Ascending aorta (tissue), 2 donors: ENCODE measurements around the gene SULF2. TPM values are rescaled to one million over a fixed set of nuclear protein-coding genes. Genes with fewer than 3 reads are reported as not detected.
"Not testable (repeated sequence)": the region's sequence is repeated elsewhere in the genome, so short reads cannot be mapped to it uniquely, and the experiment has no call there.

ENCODE experiments used
- DNase-seq, 2 donors: peaks; one replicate each; pipeline ENCODE4 v3.0.0-alpha.2; 2019; ENCODE audit warnings: low spot score in 2 of 2
- H3K27ac ChIP-seq, 2 donors: fragments of 200-600 bp; sonication (generic); one replicate each; pipeline ENCODE4 v1.5.1; 2016 to 2017; ENCODE audit warnings: mild to moderate bottlenecking in 1 of 2
- H3K27me3 ChIP-seq: fragments of 200-600 bp; sonication (generic); one replicate; pipeline ENCODE4 v1.5.1; 2017
- H3K36me3 ChIP-seq, 2 donors: fragments of 200-600 bp; sonication (generic); one replicate each; pipeline ENCODE4 v1.5.1; 2016
- H3K4me1 ChIP-seq, 2 donors: fragments of 200-600 bp; sonication (generic); one replicate each; pipeline ENCODE4 v1.5.1; 2016 to 2017; ENCODE audit warnings: mild to moderate bottlenecking in 1 of 2
- H3K4me3 ChIP-seq, 2 donors: fragments of 200-600 bp; sonication (generic); one replicate each; pipeline ENCODE4 v1.5.1; 2016 to 2017; ENCODE audit warnings: mild to moderate bottlenecking in 1 of 2
- H3K9me3 ChIP-seq, 2 donors: fragments of 200-600 bp; sonication (generic); one replicate each; pipeline ENCODE4 v1.5.1; 2016
- CTCF ChIP-seq, 3 experiments: fragments of 200-600 bp in 2 of 3; fragments of 450-650 bp in 1 of 3; sonication (generic) in 2 of 3; IDR thresholded peaks; one replicate each; pipeline ENCODE4 v1.5.1; 2016 to 2019; ENCODE audit warnings: antibody characterized with exemption in 3 of 3, mild to moderate bottlenecking in 1 of 3, moderate library complexity in 1 of 3
- intact Hi-C: fragments of 100-400 bp; cut with DNase I; formaldehyde crosslinking; loops from one replicate; pipeline ENCODE4 v1.15.1; 2023
- total RNA-seq: library from RNA; depleted of rRNA; stranded (reverse); fragments of >200 nt; gene quantifications from one replicate; pipeline ENCODE4 v1.1.0, GENCODE V29; 2016

The SULF2 gene
- total RNA-seq, 1 donor from 2014 or later, result 194 TPM

GRCh38 chr20:47809161-47809960 is 24.1 kb upstream of the SULF2 start:
- Histone ChIP-seq H3K9me3 (no peaks in the 10 kb centered on the region), H3K4me1 (no peaks in the 10 kb centered on the region), H3K36me3 (no peaks in the 10 kb centered on the region), H3K27ac (no peak overlapping the region), H3K27me3 (no peaks in the 10 kb centered on the region), H3K4me3 (no peak overlapping the region)
- no peak for TF ChIP-seq CTCF (IDR thresholded peaks at IDR 0.05)
- intact Hi-C loops, result loop anchor here (5.0 kb wide), 1 partner anchor 708 kb away; no protein-coding TSS in a partner anchor
- no peak for DNase-seq

- DNase-seq, result no peak
- intact Hi-C loops, result loop anchor here (5.0 kb wide), 1 partner anchor 711 kb away; no protein-coding TSS in a partner anchor
Observed at GRCh38 chr20:47805951-47806350, 20.7 kb upstream of the SULF2 start.

GRCh38 chr20:47804972-47805371 is 19.7 kb upstream of the SULF2 start:
- not testable (repeated sequence) for H3K4me3 ChIP-seq, DNase-seq, H3K4me1 ChIP-seq, H3K27me3 ChIP-seq, H3K36me3 ChIP-seq, H3K9me3 ChIP-seq, H3K27ac ChIP-seq
- intact Hi-C loops, result loop anchor here (5.0 kb wide), 1 partner anchor 712 kb away; no protein-coding TSS in a partner anchor

More at GRCh38 chr20:47805951-47806350, 20.7 kb upstream of the SULF2 start:
- H3K27ac ChIP-seq, result no peak overlapping the region
- H3K4me3 ChIP-seq, result no peak overlapping the region
- TF ChIP-seq CTCF (IDR thresholded peaks at IDR 0.05), result no peak
- no peaks in the 10 kb centered on the region for H3K4me1 ChIP-seq
- no peaks in the 10 kb centered on the region for H3K27me3 ChIP-seq
- H3K9me3 ChIP-seq, result no peaks in the 10 kb centered on the region
- no peaks in the 10 kb centered on the region for H3K36me3 ChIP-seq

- H3K4me3 ChIP-seq, DNase-seq, H3K4me1 ChIP-seq, H3K27ac ChIP-seq, intact Hi-C loops, H3K36me3 ChIP-seq, H3K9me3 ChIP-seq, H3K27me3 ChIP-seq: not testable (repeated sequence)
Observed at GRCh38 chr20:47804224-47804825, 19.0 kb upstream of the SULF2 start.

DNA sequence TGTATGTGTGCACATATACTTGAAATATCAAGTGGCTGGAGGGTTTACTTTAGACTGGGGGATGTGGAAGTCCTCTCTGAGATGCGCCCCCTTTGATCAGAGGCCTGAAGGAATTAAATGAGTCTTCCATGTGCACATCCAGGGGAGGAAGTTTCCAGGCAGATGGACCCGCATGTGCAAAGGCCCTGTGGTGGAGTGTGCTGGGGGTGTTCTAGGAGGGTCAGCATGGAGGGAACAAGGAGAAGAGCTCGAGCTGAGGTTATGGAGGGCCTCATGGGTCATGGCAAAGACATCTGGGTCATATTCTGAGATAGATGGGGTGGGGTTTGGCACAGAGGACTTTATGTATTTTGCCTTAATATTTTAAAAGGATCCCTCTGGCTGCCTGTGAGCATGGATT is 17.7 kb upstream of the SULF2 start:
- no peak for DNase-seq

DNA sequence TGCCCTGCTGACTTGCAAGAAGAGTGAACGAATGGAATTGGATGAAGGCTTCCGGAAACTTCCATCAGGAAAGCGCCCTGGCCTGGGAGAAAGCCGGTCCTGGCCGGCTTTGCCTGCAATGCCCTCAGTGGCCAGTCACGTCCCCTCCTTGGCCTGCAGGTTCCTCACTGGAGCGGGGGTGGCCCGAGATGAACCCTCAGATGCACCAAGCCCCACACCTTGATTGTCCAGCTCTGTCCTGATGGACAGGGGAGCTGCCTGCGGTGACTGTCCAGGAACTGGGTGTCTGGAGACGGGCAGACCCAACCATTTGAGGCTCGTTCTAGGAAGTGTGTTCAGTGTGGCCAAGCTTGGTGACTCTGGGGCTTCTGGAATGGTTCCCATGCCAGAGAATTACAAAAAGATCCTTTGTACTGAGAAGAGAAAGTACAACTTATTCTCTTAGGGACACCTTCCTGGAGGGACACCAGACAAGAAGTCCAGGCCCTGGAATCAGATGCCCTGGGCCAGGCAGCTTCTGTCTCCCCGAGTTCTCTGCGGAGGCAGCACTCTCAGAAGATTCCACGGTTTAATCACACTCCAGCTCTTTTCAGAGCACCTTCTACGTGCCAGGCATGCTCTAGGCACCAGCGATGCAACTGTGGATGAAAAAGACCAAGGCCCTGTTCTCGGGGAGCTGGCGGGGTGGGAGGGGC is 17.1 kb upstream of the SULF2 start:
- H3K27me3 ChIP-seq, result no peaks in the 10 kb centered on the region
- no peaks in the 10 kb centered on the region for H3K9me3 ChIP-seq
- H3K27ac ChIP-seq, result no peak overlapping the region
- intact Hi-C loops, result no loop called here
- H3K4me1 ChIP-seq, result no peaks in the 10 kb centered on the region
- TF ChIP-seq CTCF (IDR thresholded peaks at IDR 0.05), result no peak
- no peaks in the 10 kb centered on the region for H3K36me3 ChIP-seq
- H3K4me3 ChIP-seq, result no peak overlapping the region
- no peak for DNase-seq

More for the DNA sequence above, 17.7 kb upstream of the SULF2 start:
- intact Hi-C loops, result no loop called here
- H3K27ac ChIP-seq, result no peak overlapping the region
- no peak for TF ChIP-seq CTCF (IDR thresholded peaks at IDR 0.05)
- H3K9me3 ChIP-seq, result no peaks in the 10 kb centered on the region
- no peak overlapping the region for H3K4me3 ChIP-seq
- H3K4me1 ChIP-seq, result no peaks in the 10 kb centered on the region
- no peaks in the 10 kb centered on the region for H3K27me3 ChIP-seq
- no peaks in the 10 kb centered on the region for H3K36me3 ChIP-seq
